ENCODE data around the gene IQGAP2. TPM values are rescaled to one million over a fixed set of nuclear protein-coding genes. Genes with fewer than 3 reads are reported as not detected.

The IQGAP2 gene
- total RNA-seq, 1 experiment from 2014 or later, result not detected

- ChIA-PET POLR2A (ENCODE audit: unreplicated experiment) (interaction anchor here (0.6 kb wide), 1 partner anchor 54 kb away, joined by 3 read pairs; no protein-coding TSS in a partner anchor), CTCF (no interaction called here)
- BruUV-seq (replicated peaks), result no TSS peak
- H4K20me1 ChIP-seq (ENCODE audit: low read length), result no peaks in the 10 kb centered on the region
- TF ChIP-seq, protein P1, sequence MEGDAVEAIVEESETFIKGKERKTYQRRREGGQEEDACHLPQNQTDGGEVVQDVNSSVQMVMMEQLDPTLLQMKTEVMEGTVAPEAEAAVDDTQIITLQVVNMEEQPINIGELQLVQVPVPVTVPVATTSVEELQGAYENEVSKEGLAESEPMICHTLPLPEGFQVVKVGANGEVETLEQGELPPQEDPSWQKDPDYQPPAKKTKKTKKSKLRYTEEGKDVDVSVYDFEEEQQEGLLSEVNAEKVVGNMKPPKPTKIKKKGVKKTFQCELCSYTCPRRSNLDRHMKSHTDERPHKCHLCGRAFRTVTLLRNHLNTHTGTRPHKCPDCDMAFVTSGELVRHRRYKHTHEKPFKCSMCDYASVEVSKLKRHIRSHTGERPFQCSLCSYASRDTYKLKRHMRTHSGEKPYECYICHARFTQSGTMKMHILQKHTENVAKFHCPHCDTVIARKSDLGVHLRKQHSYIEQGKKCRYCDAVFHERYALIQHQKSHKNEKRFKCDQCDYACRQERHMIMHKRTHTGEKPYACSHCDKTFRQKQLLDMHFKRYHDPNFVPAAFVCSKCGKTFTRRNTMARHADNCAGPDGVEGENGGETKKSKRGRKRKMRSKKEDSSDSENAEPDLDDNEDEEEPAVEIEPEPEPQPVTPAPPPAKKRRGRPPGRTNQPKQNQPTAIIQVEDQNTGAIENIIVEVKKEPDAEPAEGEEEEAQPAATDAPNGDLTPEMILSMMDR (conservative IDR thresholded peaks at IDR 0.05; ENCODE audit: low read depth, low read length), result no peak
- no peak for TF ChIP-seq EZH2phosphoT487 (IDR thresholded peaks at IDR 0.05; ENCODE audit: borderline replicate concordance, low read length)
- no peaks in the 10 kb centered on the region for H3K27me3 ChIP-seq (ENCODE audit: low read length)
- DNase-seq, result no peak
- H3K4me1 ChIP-seq (ENCODE audit: insufficient read depth, low read length), result peaks cover 20% of the 10 kb centered on the region
- no peaks in the 10 kb centered on the region for H3K9me2 ChIP-seq (replicated peaks; ENCODE audit: low read length)
- H2AFZ ChIP-seq (ENCODE audit: low read length), result no peak overlapping the region
- H3K27ac ChIP-seq (ENCODE audit: low read length), result no peak overlapping the region
- no peaks in the 10 kb centered on the region for H3K36me3 ChIP-seq (ENCODE audit: low read depth, low read length)
- no peaks in the 10 kb centered on the region for H3F3A ChIP-seq (ENCODE audit: low read length, unreplicated experiment)
- no peak overlapping the region for H3K9ac ChIP-seq (ENCODE audit: low read length)
- H3K9me3 ChIP-seq (ENCODE audit: low read length), result no peaks in the 10 kb centered on the region
- ATAC-seq, result no peak; the same call in 1 of the 2 replicates
- no peak overlapping the region for H3K4me3 ChIP-seq (ENCODE audit: low read length)
- intact Hi-C loops (cut with micrococcal nuclease), result loop anchor here (5.0 kb wide), 1 partner anchor 83 kb away; no protein-coding TSS in a partner anchor
- H3K4me2 ChIP-seq (ENCODE audit: low read length), result no peak overlapping the region
- H3K79me2 ChIP-seq (ENCODE audit: low read length), result no peaks in the 10 kb centered on the region
Measured at GRCh38 chr5:76684756-76685519, 281.9 kb downstream of the IQGAP2 start.

DNA sequence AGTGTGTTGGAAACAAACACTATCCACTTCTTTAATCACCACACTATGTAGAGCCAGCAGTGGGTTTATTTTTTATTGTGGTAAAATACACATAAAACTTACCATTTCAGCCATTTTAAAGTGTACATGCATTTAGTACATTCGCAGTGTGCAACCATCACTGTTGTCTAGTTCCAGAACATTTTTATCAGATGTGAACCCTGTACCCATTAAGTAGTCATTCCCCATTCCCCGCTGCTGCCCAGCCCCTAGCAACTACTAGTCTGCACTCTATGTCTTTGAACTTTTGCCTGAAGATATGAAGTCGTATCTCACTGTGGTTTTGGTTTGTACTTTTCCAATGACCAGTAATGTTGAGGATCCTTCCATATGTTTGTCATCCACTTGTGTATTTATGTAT, 282.6 kb downstream of the IQGAP2 start:
- intact Hi-C loops (cut with micrococcal nuclease), result loop anchor here (5.0 kb wide), 1 partner anchor 83 kb away; no protein-coding TSS in a partner anchor
- Histone ChIP-seq H3K9ac (ENCODE audit: low read length) (no peak overlapping the region), H4K20me1 (ENCODE audit: low read length) (no peaks in the 10 kb centered on the region), H3K9me3 (ENCODE audit: low read length) (no peaks in the 10 kb centered on the region), H3K79me2 (ENCODE audit: low read length) (no peaks in the 10 kb centered on the region), H3K9me2 (replicated peaks; ENCODE audit: low read length) (no peaks in the 10 kb centered on the region), H3K27ac (ENCODE audit: low read length) (no peak overlapping the region), H3K36me3 (ENCODE audit: low read depth, low read length) (no peaks in the 10 kb centered on the region), H3K4me1 (ENCODE audit: insufficient read depth, low read length) (peaks cover 25% of the 10 kb centered on the region), H3F3A (ENCODE audit: low read length, unreplicated experiment) (no peaks in the 10 kb centered on the region), H3K4me2 (ENCODE audit: low read length) (no peak overlapping the region), H3K27me3 (ENCODE audit: low read length) (no peaks in the 10 kb centered on the region), H3K4me3 (ENCODE audit: low read length) (no peak overlapping the region), H2AFZ (ENCODE audit: low read length) (no peak overlapping the region)
- ATAC-seq (no peak), DNase-seq (no peak)
- TF ChIP-seq EZH2 (IDR thresholded peaks at IDR 0.05; ENCODE audit: low read length, unreplicated experiment), result no peak
- no TSS peak for BruUV-seq (replicated peaks)
- ChIA-PET POLR2A (ENCODE audit: unreplicated experiment) (no interaction called here), CTCF (no interaction called here)

GRCh38 chr5:76688212-76688611, 285.1 kb downstream of the IQGAP2 start:
- ChIA-PET CTCF (no interaction called here), POLR2A (ENCODE audit: unreplicated experiment) (no interaction called here)
- TSS peak; percentile 19 for BruUV-seq (replicated peaks)
- H3F3A ChIP-seq (ENCODE audit: low read length, unreplicated experiment), result no peaks in the 10 kb centered on the region
- no peak overlapping the region for H2AFZ ChIP-seq (ENCODE audit: low read length)
- no peak overlapping the region for H3K9ac ChIP-seq (ENCODE audit: low read length)
- H3K4me2 ChIP-seq (ENCODE audit: low read length), result no peak overlapping the region
- no peaks in the 10 kb centered on the region for H3K79me2 ChIP-seq (ENCODE audit: low read length)
- H3K27me3 ChIP-seq (ENCODE audit: low read length), result no peaks in the 10 kb centered on the region
- no peak for DNase-seq
- TF ChIP-seq EZH2phosphoT487 (IDR thresholded peaks at IDR 0.05; ENCODE audit: borderline replicate concordance, low read length) (no peak), EZH2 (IDR thresholded peaks at IDR 0.05; ENCODE audit: low read length, unreplicated experiment) (no peak)
- TF ChIP-seq, protein P1 (conservative IDR thresholded peaks at IDR 0.05; ENCODE audit: low read depth, low read length), result no peak
- H3K4me3 ChIP-seq (ENCODE audit: low read length), result no peak overlapping the region
- intact Hi-C loops (cut with micrococcal nuclease), result loop anchor here (5.0 kb wide), 1 partner anchor 86 kb away; no protein-coding TSS in a partner anchor
- H3K9me2 ChIP-seq (replicated peaks; ENCODE audit: low read length), result no peaks in the 10 kb centered on the region
- ATAC-seq, result no peak
- H3K36me3 ChIP-seq (ENCODE audit: low read depth, low read length), result no peaks in the 10 kb centered on the region
- H3K4me1 ChIP-seq (ENCODE audit: insufficient read depth, low read length), result peaks cover 39% of the 10 kb centered on the region
- no peaks in the 10 kb centered on the region for H3K9me3 ChIP-seq (ENCODE audit: low read length)
- no peak overlapping the region for H3K27ac ChIP-seq (ENCODE audit: low read length)
- no peaks in the 10 kb centered on the region for H4K20me1 ChIP-seq (ENCODE audit: low read length)

All from PC-3 (cell line).